H1 (cell line): ENCODE data around the gene TBC1D4. TPM values are rescaled to one million over a fixed set of nuclear protein-coding genes. Genes with fewer than 3 reads are reported as not detected.

Experiments used
- CTCF ChIA-PET: fragments of 300-600 bp; sonication (Branson Sonifier 250); formaldehyde crosslinking; loops from one replicate; lab custom pipeline; 2021; ENCODE audit not compliant: partially characterized antibody; lab: Charles Lee
- POLR2A ChIA-PET: fragments of 300-600 bp; sonication (Branson Sonifier 250); formaldehyde crosslinking; loops from one replicate; lab custom pipeline; 2021; ENCODE audit warnings: inconsistent platforms; ENCODE audit not compliant: partially characterized antibody; lab: Charles Lee
- DNase-seq, 2 experiments: peaks; one replicate each; pipeline versions ENCODE4 v3.0.0 to v3.0.0-alpha.2; 2010 to 2022; ENCODE audit warnings: low spot score in 2 of 2, low read depth in 1 of 2, mixed read lengths in 1 of 2
- FAIRE-seq: peaks from 2 replicates; lab custom pipeline; 2011; peaks lifted over from hg19 to GRCh38; lab: Jason Lieb, UNC
- H2AFZ ChIP-seq: 2 replicates; pipeline ENCODE4 v1.8.1; 2012; ENCODE audit warnings: low read length, inconsistent platforms
- H2AK5ac ChIP-seq: 2 replicates; pipeline ENCODE4 v1.6.1; 2013; ENCODE audit warnings: low read depth, low read length
- H2BK120ac ChIP-seq: replicated peaks from 2 replicates; pipeline ENCODE3; 2013; ENCODE audit warnings: low read depth, low read length, inconsistent platforms
- H2BK12ac ChIP-seq: 2 replicates; pipeline ENCODE4 v1.6.1; 2013; ENCODE audit warnings: low read depth, low read length
- H2BK15ac ChIP-seq: 2 replicates; pipeline ENCODE4 v1.6.1; 2013; ENCODE audit warnings: low read length
- H2BK20ac ChIP-seq: 2 replicates; pipeline ENCODE4 v1.6.1; 2013; ENCODE audit warnings: low read length
- H2BK5ac ChIP-seq: 2 replicates; pipeline ENCODE4 v1.6.1; 2013; ENCODE audit warnings: low read depth, low read length
- H3K14ac ChIP-seq: 2 replicates; pipeline ENCODE4 v1.6.1; 2013; ENCODE audit warnings: inconsistent platforms; ENCODE audit not compliant: insufficient read length
- H3K18ac ChIP-seq: 2 replicates; pipeline ENCODE4 v1.6.1; 2013; ENCODE audit warnings: low read length; ENCODE audit errors: extremely low read depth
- H3K23ac ChIP-seq: 2 replicates; pipeline ENCODE4 v1.6.1; 2013; ENCODE audit warnings: inconsistent platforms; ENCODE audit not compliant: insufficient read length
- H3K23me2 ChIP-seq: 2 replicates; pipeline ENCODE4 v1.6.1; 2013; ENCODE audit warnings: low read depth, low read length
- H3K27ac ChIP-seq: 2 replicates; pipeline ENCODE4 v1.6.1; 2011; ENCODE audit warnings: low read depth, low read length, inconsistent platforms
- H3K27me3 ChIP-seq, 4 experiments: replicated peaks in 1 of 4; 1 replicate in 1 of 4; 2 replicates in 3 of 4; pipeline versions ENCODE4 v1.6.1 to v1.8.1; 2011 to 2013; ENCODE audit warnings: low read length in 3 of 4, mild to moderate bottlenecking in 3 of 4, inconsistent platforms in 2 of 4, mixed read lengths in 2 of 4, moderate library complexity in 1 of 4; ENCODE audit not compliant: control insufficient read depth in 3 of 4, insufficient read depth in 3 of 4; ENCODE audit errors: extremely low read depth in 1 of 4
- H3K36me3 ChIP-seq, 4 experiments: 2 replicates each; pipeline versions ENCODE4 v1.6.1 to v1.8.1; 2011 to 2013; ENCODE audit warnings: mild to moderate bottlenecking in 4 of 4, low read length in 3 of 4, moderate library complexity in 2 of 4, control low read depth in 1 of 4, inconsistent platforms in 1 of 4; ENCODE audit not compliant: insufficient read depth in 4 of 4, control insufficient read depth in 2 of 4
- H3K4ac ChIP-seq: replicated peaks from 2 replicates; pipeline ENCODE3; 2013; ENCODE audit warnings: low read length, low read depth, mixed read lengths, inconsistent platforms; ENCODE audit not compliant: insufficient read length
- H3K4me1 ChIP-seq, 4 experiments: replicated peaks in 1 of 4; 1 replicate in 1 of 4; 2 replicates in 3 of 4; pipeline versions ENCODE4 v1.6.1 to v1.8.1; 2011 to 2013; ENCODE audit warnings: low read length in 3 of 4, inconsistent platforms in 2 of 4, mixed read lengths in 1 of 4; ENCODE audit not compliant: insufficient read depth in 4 of 4, control insufficient read depth in 3 of 4
- H3K4me2 ChIP-seq, 2 experiments: 2 replicates each; pipeline versions ENCODE4 v1.6.1 to v1.8.1; 2011 to 2013; ENCODE audit warnings: low read depth in 2 of 2, low read length in 2 of 2, control low read depth in 1 of 2, inconsistent platforms in 1 of 2, mild to moderate bottlenecking in 1 of 2; ENCODE audit not compliant: insufficient read depth in 1 of 2
- H3K4me3 ChIP-seq, 4 experiments: fragments of 200-600, 300-600 bp in 1 of 4; sonication (generic), shearing (Covaris generic), sonication (Bioruptor Twin) in 1 of 4; 2 replicates each; pipeline versions ENCODE4 v1.5.1 to v1.8.1; 2011 to 2016; ENCODE audit warnings: low read length in 4 of 4, low read depth in 3 of 4, control low read depth in 2 of 4, inconsistent platforms in 2 of 4, mild to moderate bottlenecking in 2 of 4, mixed read lengths in 1 of 4, moderate library complexity in 1 of 4; ENCODE audit not compliant: insufficient read depth in 2 of 4; ENCODE audit errors: extremely low read depth in 1 of 4
- H3K56ac ChIP-seq: replicated peaks from 2 replicates; pipeline ENCODE3; 2013; ENCODE audit warnings: low read depth, mild to moderate bottlenecking, mixed read lengths, low read length, inconsistent platforms; ENCODE audit not compliant: insufficient read length
- H3K79me1 ChIP-seq: 2 replicates; pipeline ENCODE4 v1.6.1; 2013; ENCODE audit warnings: low read depth, low read length, control low read depth
- H3K79me2 ChIP-seq, 2 experiments: 2 replicates each; pipeline versions ENCODE4 v1.6.1 to v1.8.1; 2012 to 2013; ENCODE audit warnings: low read length in 2 of 2, mild to moderate bottlenecking in 2 of 2, inconsistent platforms in 1 of 2; ENCODE audit not compliant: insufficient read depth in 2 of 2, control insufficient read depth in 1 of 2
- H3K9ac ChIP-seq, 4 experiments: replicated peaks in 1 of 4; 1 replicate in 1 of 4; 2 replicates in 3 of 4; pipeline versions ENCODE4 v1.6.1 to v1.8.1; 2011 to 2013; ENCODE audit warnings: low read depth in 3 of 4, low read length in 3 of 4, control low read depth in 2 of 4, mild to moderate bottlenecking in 2 of 4, moderate library complexity in 2 of 4, inconsistent platforms in 1 of 4; ENCODE audit errors: extremely low read depth in 1 of 4
- H3K9me3 ChIP-seq, 2 experiments: 2 replicates each; pipeline versions ENCODE4 v1.6.1 to v1.8.1; 2012 to 2013; ENCODE audit warnings: mild to moderate bottlenecking in 2 of 2, moderate library complexity in 2 of 2, control low read depth in 1 of 2, inconsistent platforms in 1 of 2, low read depth in 1 of 2, low read length in 1 of 2, mixed read lengths in 1 of 2; ENCODE audit not compliant: insufficient read depth in 2 of 2
- H4K20me1 ChIP-seq, 2 experiments: replicated peaks in 1 of 2; 2 replicates each; pipeline versions ENCODE3 to v1.8.1; 2011 to 2013; ENCODE audit warnings: inconsistent platforms in 2 of 2, low read length in 2 of 2, mild to moderate bottlenecking in 1 of 2; ENCODE audit not compliant: insufficient read depth in 2 of 2, control insufficient read depth in 1 of 2
- H4K5ac ChIP-seq: 2 replicates; pipeline ENCODE4 v1.6.1; 2013; ENCODE audit warnings: low read length, low read depth, mixed read lengths, inconsistent platforms; ENCODE audit not compliant: insufficient read length
- H4K8ac ChIP-seq: 2 replicates; pipeline ENCODE4 v1.8.0; 2013; ENCODE audit warnings: mild to moderate bottlenecking, moderate library complexity, low read length, inconsistent platforms; ENCODE audit not compliant: insufficient read depth; ENCODE audit errors: extremely low read depth
- H4K91ac ChIP-seq: replicated peaks from 2 replicates; pipeline ENCODE3; 2013; ENCODE audit warnings: low read length, mixed read lengths, inconsistent platforms; ENCODE audit not compliant: insufficient read length
- CTCF ChIP-seq, 3 experiments: IDR thresholded peaks; 1 replicate in 2 of 3; 2 replicates in 1 of 3; pipeline versions ENCODE4 v1.5.1 to v1.6.1; 2011; ENCODE audit warnings: low read length in 3 of 3, mild to moderate bottlenecking in 3 of 3, inconsistent platforms in 2 of 3, low read depth in 1 of 3, moderate library complexity in 1 of 3; ENCODE audit not compliant: insufficient read depth in 1 of 3; ENCODE audit errors: control extremely low read depth in 1 of 3
- NRF1 ChIP-seq: IDR thresholded peaks from 2 replicates; pipeline ENCODE4 v1.6.1; 2011; ENCODE audit warnings: mild to moderate bottlenecking, low read depth, low read length, improper control_type of control experiment
- RAD21 ChIP-seq, 2 experiments: IDR thresholded peaks in 1 of 2; conservative IDR thresholded peaks in 1 of 2; 2 replicates each; pipeline ENCODE4 v1.6.1; 2011; ENCODE audit warnings: low read depth in 2 of 2, low read length in 2 of 2, improper control_type of control experiment in 1 of 2, inconsistent platforms in 1 of 2, mild to moderate bottlenecking in 1 of 2, moderate library complexity in 1 of 2
- WGBS, 2 experiments: shearing (Covaris generic) in 1 of 2; methylation state at CpG; one replicate each; pipeline versions ENCODE4 v1.1.6 to v1.1.7; 2013 to 2015; ENCODE audit warnings: low lambda C conversion rate in 2 of 2, mixed read lengths in 2 of 2, inconsistent platforms in 1 of 2, low coverage in 1 of 2, missing lambda C conversion rate in 1 of 2; ENCODE audit not compliant: insufficient replicate concordance in 2 of 2, insufficient coverage in 1 of 2, insufficient read length in 1 of 2; ENCODE audit errors: extremely low coverage in 1 of 2, missing lambda C conversion rate in 1 of 2; 5-methylcytosine and 5-hydroxymethylcytosine counted together
- polyA plus RNA-seq, 7 experiments: library from polyadenylated mRNA; depleted of rRNA in 3 of 7; stranded (reverse) in 5 of 7; unstranded in 2 of 7; fragments of >200 nt in 5 of 7; fragments of 200-250 nt in 2 of 7; gene quantifications; 1 replicate in 5 of 7; 2 replicates in 1 of 7; 4 replicates in 1 of 7; pipeline versions ENCODE4 v1.2.1 to v1.2.3, GENCODE V29; 2011 to 2013; ENCODE audit warnings: missing spikeins in 2 of 7, mixed read lengths in 2 of 7
- total RNA-seq: library from RNA; stranded (reverse); fragmentation: NEBNext Ultra II Directional; extraction: Animal tissue kit (Norgen Biotek cat#: 25700); gene quantifications from 2 replicates; pipeline ENCODE4 v1.2.1, GENCODE V29; 2021

Gene TBC1D4
- total and polyA plus RNA-seq, 2 of the 8 experiments (the other 6 are each of a cell fraction or from before 2014, with no cell fraction given), result 16.7 to 39.0 TPM

- DNase-seq (no peak), FAIRE-seq (no peak)
- no peak overlapping the region for H2BK20ac ChIP-seq
- H3K23ac ChIP-seq, result no peak overlapping the region
- H2AFZ ChIP-seq, result no peak overlapping the region
- H3K79me1 ChIP-seq, result no peaks in the 10 kb centered on the region
- H4K8ac ChIP-seq, result no peak overlapping the region
- no peak overlapping the region for H2AK5ac ChIP-seq
- CTCF ChIA-PET, result interaction anchor here (0.9 to 6.6 kb wide), 27 partner anchors 9 to 299 kb away, joined by 3 to 46 read pairs (median 5); partner anchors contain the start of gene TBC1D4
- H4K20me1 ChIP-seq, result no peaks in the 10 kb centered on the region
- H4K5ac ChIP-seq, result no peak overlapping the region
- no peaks in the 10 kb centered on the region for H3K36me3 ChIP-seq
- no peak overlapping the region for H3K4me2 ChIP-seq
- no peak overlapping the region for H2BK5ac ChIP-seq
- no peaks in the 10 kb centered on the region for H3K27me3 ChIP-seq
- H3K27ac ChIP-seq, result no peak overlapping the region
- no peak overlapping the region for H2BK12ac ChIP-seq
- 64% methylated on average over 1 of the region's 1 CpG; no CpG with 5 or more reads in 1 of the 2 experiments for WGBS, 2 experiments
- H4K91ac ChIP-seq, result no peak overlapping the region
- peaks cover 0 to 2% of the 10 kb centered on the region in 2 experiments; a peak in 1 of 4 replicates for H3K79me2 ChIP-seq
- H2BK120ac ChIP-seq, result no peak overlapping the region
- TF ChIP-seq CTCF (IDR thresholded peaks at IDR 0.05; ENCODE audit: control extremely low read depth in 1 of 3, insufficient read depth in 1 of 3, low read depth in 1 of 3, low read length in 3 of 3) (peak in 2 of 3 experiments; percentile 33 to 38; a peak in 2 of 4 replicates), RAD21 (IDR thresholded peaks at IDR 0.05 in 1 of 2, conservative IDR thresholded peaks at IDR 0.05 in 1 of 2; ENCODE audit: low read depth in 2 of 2, low read length in 2 of 2) (peak; percentile 42 to 43), NRF1 (no peak)
- H3K14ac ChIP-seq, result no peak overlapping the region
- no peak overlapping the region for H3K18ac ChIP-seq
- POLR2A ChIA-PET, result no interaction called here
- no peaks in the 10 kb centered on the region for H3K23me2 ChIP-seq
- H3K9me3 ChIP-seq, result no peaks in the 10 kb centered on the region
- no peak overlapping the region for H2BK15ac ChIP-seq
- no peak overlapping the region for H3K4me3 ChIP-seq
- H3K4me1 ChIP-seq, result peaks cover 0 to 5% (median 1%) of the 10 kb centered on the region in 4 experiments; a peak in 5 of 7 replicates
- H3K4ac ChIP-seq, result no peak overlapping the region
- no peak overlapping the region for H3K9ac ChIP-seq
- H3K56ac ChIP-seq, result no peak overlapping the region
These were observed 109.5 kb downstream of the TBC1D4 start for GRCh38 chr13:75372517-75372916.
